Colonic mucosa (tissue), 4 donors: Measurements from ENCODE around the gene HNRNPL. TPM values are rescaled to one million over a fixed set of nuclear protein-coding genes. Genes with fewer than 3 reads are reported as not detected.
A peak's percentile ranks its signal among the peaks of the same experiment; 100 is the strongest.

ENCODE experiments used
- DNase-seq: peaks from one replicate; pipeline ENCODE4 v3.0.0-alpha.2; 2020
- H3K27ac ChIP-seq: fragments of 200-600 bp; one replicate; pipeline ENCODE4 v1.8.0; 2021
- H3K27me3 ChIP-seq: fragments of 200-600 bp; one replicate; pipeline ENCODE4 v1.8.0; 2021
- H3K36me3 ChIP-seq: fragments of 200-600 bp; one replicate; pipeline ENCODE4 v1.8.0; 2021
- H3K4me1 ChIP-seq: fragments of 200-600 bp; one replicate; pipeline ENCODE4 v1.8.0; 2021; ENCODE audit warnings: mild to moderate bottlenecking
- H3K4me3 ChIP-seq: fragments of 200-600 bp; one replicate; pipeline ENCODE4 v1.8.0; 2021
- H3K9ac ChIP-seq, 2 donors: one replicate each; pipeline ENCODE4 v1.7.0; 2013; ENCODE audit warnings: control low read depth in 2 of 2, low read depth in 2 of 2, low read length in 2 of 2
- H3K9me3 ChIP-seq: fragments of 200-600 bp; one replicate; pipeline ENCODE4 v1.8.0; 2021
- intact Hi-C: fragments of 100-400 bp; cut with DNase I; formaldehyde crosslinking; loops from one replicate; pipeline ENCODE4 v1.14.1; 2022
- total RNA-seq, 2 donors: library from RNA; stranded (reverse); fragmentation: NEBNext Ultra II Directional in 1 of 2; extraction: Animal tissue kit (Norgen Biotek cat#: 25700) in 1 of 2; gene quantifications; one replicate each; pipeline ENCODE4 v1.2.1, GENCODE V29; 2021
- TF ChIP-seq, protein P1 (sequence below): fragments of 200-600 bp; IDR thresholded peaks from one replicate; pipeline ENCODE4 v1.8.0; 2022; ENCODE audit warnings: antibody characterized with exemption, mild to moderate bottlenecking
- donor health status: healthy.
- donor health status: DM: no; HTN: no; CAD: no.
- donor health status: DM: no; HTN: no; CAD: no.

Gene HNRNPL
- total RNA-seq, 2 donors from 2014 or later, result 305 to 418 TPM

DNA sequence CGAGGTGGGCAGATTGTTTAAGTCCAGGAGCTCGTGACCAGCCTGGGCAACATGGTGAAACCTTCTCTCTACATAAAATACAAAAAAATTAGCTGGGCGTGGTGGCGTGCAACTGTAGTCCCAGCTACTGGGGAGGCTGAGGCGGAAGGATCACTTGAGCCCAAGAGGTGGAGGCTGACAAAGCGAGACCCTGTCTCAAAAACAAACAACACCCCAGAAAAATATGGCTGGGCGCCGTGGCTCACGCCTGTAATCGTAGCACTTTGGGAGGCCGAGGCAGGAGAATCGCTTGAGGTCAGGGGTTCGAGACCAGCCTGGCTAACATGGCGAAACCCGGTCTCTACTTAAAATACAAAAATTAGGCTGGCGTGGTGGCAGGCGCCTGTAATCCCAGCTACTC is 3.4 kb upstream of the HNRNPL start:
- intact Hi-C loops, result no loop called here
- Histone ChIP-seq H3K9me3 (no peaks in the 10 kb centered on the region), H3K36me3 (no peaks in the 10 kb centered on the region), H3K4me3 (no peak overlapping the region), H3K27ac (peak overlapping the region; percentile 94), H3K27me3 (no peaks in the 10 kb centered on the region), H3K4me1 (peaks cover 6% of the 10 kb centered on the region), H3K9ac (peak overlapping the region in 1 of 2 donors; percentile 85)
- TF ChIP-seq, protein P1, sequence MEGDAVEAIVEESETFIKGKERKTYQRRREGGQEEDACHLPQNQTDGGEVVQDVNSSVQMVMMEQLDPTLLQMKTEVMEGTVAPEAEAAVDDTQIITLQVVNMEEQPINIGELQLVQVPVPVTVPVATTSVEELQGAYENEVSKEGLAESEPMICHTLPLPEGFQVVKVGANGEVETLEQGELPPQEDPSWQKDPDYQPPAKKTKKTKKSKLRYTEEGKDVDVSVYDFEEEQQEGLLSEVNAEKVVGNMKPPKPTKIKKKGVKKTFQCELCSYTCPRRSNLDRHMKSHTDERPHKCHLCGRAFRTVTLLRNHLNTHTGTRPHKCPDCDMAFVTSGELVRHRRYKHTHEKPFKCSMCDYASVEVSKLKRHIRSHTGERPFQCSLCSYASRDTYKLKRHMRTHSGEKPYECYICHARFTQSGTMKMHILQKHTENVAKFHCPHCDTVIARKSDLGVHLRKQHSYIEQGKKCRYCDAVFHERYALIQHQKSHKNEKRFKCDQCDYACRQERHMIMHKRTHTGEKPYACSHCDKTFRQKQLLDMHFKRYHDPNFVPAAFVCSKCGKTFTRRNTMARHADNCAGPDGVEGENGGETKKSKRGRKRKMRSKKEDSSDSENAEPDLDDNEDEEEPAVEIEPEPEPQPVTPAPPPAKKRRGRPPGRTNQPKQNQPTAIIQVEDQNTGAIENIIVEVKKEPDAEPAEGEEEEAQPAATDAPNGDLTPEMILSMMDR, result no peak
- DNase-seq, result no peak

DNA sequence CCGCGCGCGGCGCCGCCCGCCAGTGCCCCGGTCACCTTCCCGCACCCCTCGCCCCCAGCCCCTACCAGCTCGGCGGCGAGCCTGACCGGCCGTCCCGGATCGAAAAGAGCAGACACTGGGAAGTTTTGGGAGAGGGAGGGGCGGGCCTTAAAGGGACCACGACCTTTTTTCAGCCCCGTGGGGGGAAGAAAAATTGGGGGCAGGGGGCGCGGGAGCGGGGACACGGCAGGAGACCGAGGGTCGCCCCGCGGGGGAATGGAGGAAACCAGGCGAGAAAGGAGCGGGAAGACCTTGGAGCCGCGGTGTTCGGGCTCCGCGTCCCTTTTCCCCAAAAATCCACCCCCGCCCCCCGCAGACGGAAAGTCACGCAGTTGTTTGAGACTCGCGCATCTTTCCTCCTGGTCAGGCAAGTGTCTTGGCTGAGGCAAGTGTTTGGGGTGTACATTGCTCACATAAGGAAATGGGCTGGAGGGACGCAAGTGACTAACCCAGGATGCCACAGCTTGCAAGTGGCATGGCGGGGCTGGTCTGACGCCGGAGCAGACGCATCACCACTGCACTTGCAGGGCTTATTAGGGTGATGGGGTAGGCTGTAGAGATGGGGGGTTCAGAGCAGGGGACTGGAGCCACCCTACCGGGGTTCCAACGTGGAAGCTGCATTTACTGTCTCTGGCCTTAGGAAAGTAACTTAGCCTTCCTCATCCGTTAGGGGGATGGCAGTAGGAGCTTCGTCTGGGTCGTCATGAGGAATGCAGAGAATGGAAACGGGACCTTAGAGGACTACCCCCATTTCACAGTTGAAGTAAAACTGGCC is 2.7 kb upstream of the HNRNPL start:
- TF ChIP-seq, protein P1, result no peak
- H3K27me3 ChIP-seq, result no peaks in the 10 kb centered on the region
- no peaks in the 10 kb centered on the region for H3K9me3 ChIP-seq
- H3K4me1 ChIP-seq, result peaks cover 6% of the 10 kb centered on the region
- H3K27ac ChIP-seq, result peak overlapping the region; percentile 94
- H3K4me3 ChIP-seq, result peak overlapping the region; percentile 68
- H3K9ac ChIP-seq, result peak overlapping the region; percentile 81 to 85
- no peaks in the 10 kb centered on the region for H3K36me3 ChIP-seq
- peak; percentile 75 for DNase-seq
- intact Hi-C loops, result no loop called here

DNA sequence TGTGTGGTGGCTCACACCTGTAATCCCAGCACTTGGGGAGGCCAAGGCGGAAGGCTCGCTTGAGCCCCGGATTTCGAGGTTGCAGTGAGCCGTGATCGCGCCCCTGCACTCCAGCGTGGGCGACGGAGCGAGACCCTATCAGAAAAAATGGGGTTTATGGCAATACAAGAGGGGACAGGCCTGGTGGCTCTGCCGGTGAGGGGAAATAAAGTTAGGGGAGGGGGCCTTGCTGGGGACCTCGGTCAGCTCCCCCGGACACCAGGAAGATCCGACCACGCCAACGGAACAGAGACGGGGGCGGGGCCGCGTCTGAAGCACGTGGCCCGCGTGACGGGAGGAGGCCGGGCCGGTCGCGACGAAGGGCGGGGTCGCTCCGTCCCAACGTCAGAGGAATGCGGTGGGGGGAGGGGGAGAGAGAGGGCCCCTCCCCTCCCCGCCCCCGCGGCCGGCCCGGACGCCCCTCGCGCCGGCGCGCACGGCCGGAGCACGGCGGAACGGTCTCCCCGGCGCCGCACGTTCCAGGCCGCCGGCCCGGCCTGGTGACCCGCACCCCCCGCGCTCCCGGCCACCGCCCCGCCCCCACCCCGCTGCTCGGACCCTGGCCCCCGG is 1.9 kb upstream of the HNRNPL start:
- TF ChIP-seq, protein P1, result no peak
- intact Hi-C loops, result no loop called here
- H3K36me3 ChIP-seq, result peaks cover 4% of the 10 kb centered on the region
- peaks cover 6% of the 10 kb centered on the region for H3K4me1 ChIP-seq
- H3K9me3 ChIP-seq, result no peaks in the 10 kb centered on the region
- H3K27ac ChIP-seq, result peak overlapping the region; percentile 100
- peak overlapping the region; percentile 68 for H3K4me3 ChIP-seq
- H3K9ac ChIP-seq, result peak overlapping the region; percentile 91 to 100
- H3K27me3 ChIP-seq, result no peaks in the 10 kb centered on the region
- peak; percentile 96 for DNase-seq

DNA sequence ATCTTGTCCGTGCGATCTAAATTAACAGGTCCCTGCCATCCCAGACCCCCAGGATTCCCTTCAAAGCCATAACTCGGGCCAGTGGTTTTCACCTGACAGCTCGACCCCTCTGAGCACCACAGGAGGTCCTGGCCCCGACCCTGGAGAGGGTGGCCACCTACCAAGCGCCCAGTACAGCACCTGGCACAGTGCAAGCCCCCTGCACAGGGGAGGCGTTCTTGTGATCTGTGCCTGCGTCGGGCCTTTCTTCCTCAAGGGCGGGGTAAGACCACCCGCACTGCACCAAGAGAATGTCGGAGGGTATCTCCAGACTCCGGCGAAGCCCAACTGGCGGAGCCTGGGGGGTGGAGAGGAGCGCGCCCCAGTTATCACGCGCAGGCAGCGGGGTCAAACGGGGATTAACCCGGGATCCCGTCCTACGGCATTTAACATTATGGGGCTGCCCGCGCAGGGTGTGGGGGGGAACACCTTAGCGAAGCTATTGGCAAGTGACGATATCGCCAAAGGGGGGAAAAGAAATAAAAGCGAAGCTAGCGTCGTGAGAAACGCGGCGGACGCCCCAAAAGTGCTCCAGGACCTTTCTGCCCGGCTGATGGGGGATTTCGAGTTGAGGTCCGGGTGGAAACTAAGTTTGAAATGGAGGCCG is 1.3 kb upstream of the HNRNPL start:
- DNase-seq, result peak; percentile 56
- peak overlapping the region; percentile 91 to 100 for H3K9ac ChIP-seq
- peak overlapping the region; percentile 68 for H3K4me3 ChIP-seq
- no peaks in the 10 kb centered on the region for H3K27me3 ChIP-seq
- intact Hi-C loops, result no loop called here
- TF ChIP-seq, protein P1, result no peak
- peak overlapping the region; percentile 100 for H3K27ac ChIP-seq
- peaks cover 6% of the 10 kb centered on the region for H3K4me1 ChIP-seq
- H3K36me3 ChIP-seq, result peaks cover 9% of the 10 kb centered on the region
- H3K9me3 ChIP-seq, result no peaks in the 10 kb centered on the region

DNA sequence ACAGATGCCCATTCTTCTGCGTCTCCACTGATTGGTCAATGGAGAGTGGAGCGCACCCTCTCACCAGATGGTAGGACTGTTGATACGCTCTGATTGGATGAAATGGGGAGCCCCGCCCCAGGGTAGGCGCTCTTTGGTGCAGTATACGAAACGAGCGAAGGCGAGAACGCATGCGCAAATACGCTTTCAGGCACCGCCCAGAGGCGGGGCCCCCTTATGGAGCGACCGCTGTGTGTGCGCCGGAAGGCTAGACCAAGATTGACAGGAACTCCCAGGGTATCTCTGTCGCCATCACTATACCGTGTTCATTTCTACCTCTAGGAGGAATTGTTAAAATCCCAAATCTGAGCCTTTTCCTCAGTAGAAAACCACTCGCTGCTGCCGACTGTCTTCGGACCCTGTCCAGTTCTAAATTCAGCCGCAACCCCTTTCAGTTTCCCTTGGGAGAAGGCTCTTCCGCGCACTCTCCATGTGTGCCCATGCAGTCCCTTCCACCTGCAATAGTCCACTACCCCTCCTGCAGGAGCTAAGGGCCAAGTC is 720 bp upstream of the HNRNPL start:
- peak overlapping the region; percentile 100 for H3K27ac ChIP-seq
- H3K36me3 ChIP-seq, result peaks cover 15% of the 10 kb centered on the region
- DNase-seq, result no peak
- H3K4me1 ChIP-seq, result peaks cover 6% of the 10 kb centered on the region
- intact Hi-C loops, result no loop called here
- no peaks in the 10 kb centered on the region for H3K9me3 ChIP-seq
- no peaks in the 10 kb centered on the region for H3K27me3 ChIP-seq
- peak overlapping the region; percentile 68 for H3K4me3 ChIP-seq
- TF ChIP-seq, protein P1, result no peak
- peak overlapping the region; percentile 91 to 100 for H3K9ac ChIP-seq
